ENCODE results near the gene SPINK8.

- peak; percentile 68 to 80 (median 77) for TF ChIP-seq CTCF (IDR thresholded peaks at IDR 0.05)
- TF ChIP-seq POLR2A (IDR thresholded peaks at IDR 0.05): no peak
- TF ChIP-seq EP300 (IDR thresholded peaks at IDR 0.05; ENCODE audit: low read depth): no peak
- no peak for TF ChIP-seq POLR2AphosphoS5 (IDR thresholded peaks at IDR 0.05)
Observed at GRCh38 chr3:48273594-48274211, 59.8 kb downstream of the SPINK8 start.

Data from transverse colon (tissue), 4 donors.